Measurements from ENCODE around the gene ASTN2.

- TF ChIP-seq CTCF (IDR thresholded peaks at IDR 0.05; ENCODE audit: insufficient read depth, low read depth, low read length) (no peak), EZH2 (IDR thresholded peaks at IDR 0.05; ENCODE audit: insufficient read depth, low read length) (no peak)
Measured at GRCh38 chr9:117074784-117075520, 339.9 kb downstream of the ASTN2 start.
